GM19397 (cell line): Measurements from ENCODE around the gene STS.
"Not testable (repeated sequence)": the region's sequence is repeated elsewhere in the genome, so short reads cannot be mapped to it uniquely, and the experiment has no call there.

Source experiments
- ATAC-seq: cut with Tn5 transposase; IDR thresholded peaks from one replicate; pipeline ENCODE4 v1.9.1; 2021; ENCODE audit warnings: mild to moderate bottlenecking, moderate library complexity; ENCODE audit not compliant: unreplicated experiment

STS gene

GRCh38 chrX:7170898-7171297 is 23.4 kb downstream of the STS start:
- ATAC-seq = no peak

- not testable (repeated sequence) for ATAC-seq
Observed at GRCh38 chrX:7178859-7179258, 31.3 kb downstream of the STS start.

- no peak for ATAC-seq
Observed at GRCh38 chrX:7179446-7179845, 31.9 kb downstream of the STS start.

- ATAC-seq = no peak
Observed at GRCh38 chrX:7184816-7185215, 37.3 kb downstream of the STS start.

GRCh38 chrX:7188672-7189071 is 41.2 kb downstream of the STS start:
- ATAC-seq = no peak

- no peak for ATAC-seq
Observed at GRCh38 chrX:7190157-7190556, 42.6 kb downstream of the STS start.

GRCh38 chrX:7191681-7192110 is 44.2 kb downstream of the STS start:
- ATAC-seq = no peak

GRCh38 chrX:7192871-7193270 is 45.4 kb downstream of the STS start:
- no peak for ATAC-seq

- no peak for ATAC-seq
Observed at GRCh38 chrX:7194606-7195005, 47.1 kb downstream of the STS start.
